KOPT-K1 (cell line): ENCODE measurements around the gene MALRD1.

Experiments
- H3K27ac ChIP-seq: fragments of 200-600 bp; sonication (generic); 2 replicates; pipeline ENCODE4 v1.5.1; 2016; ENCODE audit warnings: antibody characterized with exemption, mild to moderate bottlenecking, low read depth, low read length; ENCODE audit not compliant: poor library complexity, severe bottlenecking
- H3K36me3 ChIP-seq: fragments of 200-600 bp; sonication (generic); 2 replicates; pipeline ENCODE4 v1.5.1; 2017; ENCODE audit warnings: antibody characterized with exemption, mild to moderate bottlenecking, low read length, moderate library complexity; ENCODE audit not compliant: insufficient read depth
- H3K9me3 ChIP-seq: fragments of 200-600 bp; sonication (generic); 2 replicates; pipeline ENCODE4 v1.5.1; 2017; ENCODE audit warnings: antibody characterized with exemption, low read length, mild to moderate bottlenecking; ENCODE audit not compliant: insufficient read depth, poor library complexity, severe bottlenecking

MALRD1 gene

GRCh38 chr10:19563388-19564141 lies 515.0 kb downstream of the MALRD1 start:
- Histone ChIP-seq H3K27ac (no peak overlapping the region), H3K36me3 (no peaks in the 10 kb centered on the region), H3K9me3 (no peaks in the 10 kb centered on the region)

GRCh38 chr10:19570120-19570519 lies 521.5 kb downstream of the MALRD1 start:
- Histone ChIP-seq H3K27ac (no peak overlapping the region), H3K9me3 (no peaks in the 10 kb centered on the region), H3K36me3 (no peaks in the 10 kb centered on the region)

GRCh38 chr10:19570991-19571390 lies 522.4 kb downstream of the MALRD1 start:
- Histone ChIP-seq H3K27ac (no peak overlapping the region), H3K9me3 (no peaks in the 10 kb centered on the region), H3K36me3 (no peaks in the 10 kb centered on the region)

- Histone ChIP-seq H3K9me3 (no peaks in the 10 kb centered on the region), H3K27ac (no peak overlapping the region), H3K36me3 (no peaks in the 10 kb centered on the region)
Observed at GRCh38 chr10:19572056-19572455, 523.5 kb downstream of the MALRD1 start.

- H3K27ac ChIP-seq, result no peak overlapping the region
- H3K9me3 ChIP-seq, result no peaks in the 10 kb centered on the region
- H3K36me3 ChIP-seq, result no peaks in the 10 kb centered on the region
Observed at GRCh38 chr10:19576576-19576975, 528.0 kb downstream of the MALRD1 start.

GRCh38 chr10:19577381-19577780 lies 528.8 kb downstream of the MALRD1 start:
- no peaks in the 10 kb centered on the region for H3K9me3 ChIP-seq
- H3K36me3 ChIP-seq, result no peaks in the 10 kb centered on the region
- H3K27ac ChIP-seq, result no peak overlapping the region

- Histone ChIP-seq H3K9me3 (no peaks in the 10 kb centered on the region), H3K27ac (no peak overlapping the region), H3K36me3 (no peaks in the 10 kb centered on the region)
Observed at GRCh38 chr10:19577807-19578206, 529.2 kb downstream of the MALRD1 start.

GRCh38 chr10:19578571-19578970 lies 530.0 kb downstream of the MALRD1 start:
- no peaks in the 10 kb centered on the region for H3K36me3 ChIP-seq
- no peak overlapping the region for H3K27ac ChIP-seq
- H3K9me3 ChIP-seq, result no peaks in the 10 kb centered on the region

GRCh38 chr10:19579761-19580545 lies 531.4 kb downstream of the MALRD1 start:
- no peak overlapping the region for H3K27ac ChIP-seq
- H3K36me3 ChIP-seq, result no peaks in the 10 kb centered on the region
- H3K9me3 ChIP-seq, result no peaks in the 10 kb centered on the region

- H3K36me3 ChIP-seq, result no peaks in the 10 kb centered on the region
- H3K27ac ChIP-seq, result no peak overlapping the region
- no peaks in the 10 kb centered on the region for H3K9me3 ChIP-seq
Observed at GRCh38 chr10:19580691-19581090, 532.1 kb downstream of the MALRD1 start.

GRCh38 chr10:19588608-19589007 lies 540.0 kb downstream of the MALRD1 start:
- H3K9me3 ChIP-seq, result no peaks in the 10 kb centered on the region
- H3K36me3 ChIP-seq, result no peaks in the 10 kb centered on the region
- no peak overlapping the region for H3K27ac ChIP-seq

GRCh38 chr10:19592276-19592675 lies 543.7 kb downstream of the MALRD1 start:
- Histone ChIP-seq H3K36me3 (no peaks in the 10 kb centered on the region), H3K9me3 (no peaks in the 10 kb centered on the region), H3K27ac (no peak overlapping the region)

GRCh38 chr10:19595212-19595845 lies 546.7 kb downstream of the MALRD1 start:
- Histone ChIP-seq H3K27ac (no peak overlapping the region), H3K9me3 (no peaks in the 10 kb centered on the region), H3K36me3 (no peaks in the 10 kb centered on the region)

- no peaks in the 10 kb centered on the region for H3K9me3 ChIP-seq
- H3K36me3 ChIP-seq, result no peaks in the 10 kb centered on the region
- no peak overlapping the region for H3K27ac ChIP-seq
Observed at GRCh38 chr10:19605806-19606205, 557.2 kb downstream of the MALRD1 start.

GRCh38 chr10:19606968-19607367 lies 558.4 kb downstream of the MALRD1 start:
- no peak overlapping the region for H3K27ac ChIP-seq
- H3K36me3 ChIP-seq, result no peaks in the 10 kb centered on the region
- H3K9me3 ChIP-seq, result no peaks in the 10 kb centered on the region
